K562 (cell line): ENCODE data around the gene PPFIBP2. TPM values are rescaled to one million over a fixed set of nuclear protein-coding genes. Genes with fewer than 3 reads are reported as not detected.

Source experiments
- ATAC-seq: fragments of 200-7000 bp; cut with Tn5 transposase; 3 replicates; pipeline ENCODE4 v1.9.1; 2020; ENCODE audit warnings: moderate library complexity
- BruUV-seq: library from RNA; stranded (reverse); fragments of 400-500 nt; replicated peaks from 2 replicates; lab custom pipeline; 2021; lab: Mats Ljungman, UMichigan
- CTCF ChIA-PET: fragments of 300-600 bp; formaldehyde crosslinking; extraction: SDS; loops from one replicate; lab custom pipeline; 2021; ENCODE audit warnings: low intra/inter-chr PET ratio; lab: Yijun Ruan, JAX
- POLR2A ChIA-PET: fragments of 300-600, 350-650 bp; sonication (Branson Sonifier 250); formaldehyde crosslinking; extraction: SDS; loops from one replicate; lab custom pipeline; 2021; ENCODE audit warnings: antibody characterized with exemption, inconsistent platforms; lab: Yijun Ruan, JAX
- DNase-seq, 4 experiments: peaks; one replicate each; pipeline versions ENCODE4 v3.0.0 to v3.0.0-alpha.2; 2011 to 2018; ENCODE audit warnings: low spot score in 3 of 4, mixed read lengths in 3 of 4; ENCODE audit errors: extremely low read depth in 1 of 4
- FAIRE-seq: peaks from 2 replicates; lab custom pipeline; 2011; peaks lifted over from hg19 to GRCh38; lab: Jason Lieb, UNC
- H2AFZ ChIP-seq: 2 replicates; pipeline ENCODE4 v1.6.0; 2011; ENCODE audit warnings: low read depth, low read length, control low read depth, inconsistent platforms
- H3K27ac ChIP-seq: fragments of 200-600 bp; 3 replicates; pipeline ENCODE4 v1.8.0; 2011; ENCODE audit warnings: low read depth, mild to moderate bottlenecking, control low read depth, inconsistent platforms, low read length, moderate library complexity, mixed read lengths; ENCODE audit errors: extremely low read depth
- H3K27me3 ChIP-seq, 2 experiments: fragments of 300-600 bp in 1 of 2; 2 replicates in 1 of 2; 3 replicates in 1 of 2; pipeline versions ENCODE4 v1.6.0 to v1.8.0; 2011; ENCODE audit warnings: inconsistent platforms in 2 of 2, low read length in 2 of 2, mild to moderate bottlenecking in 1 of 2, mixed read lengths in 1 of 2, moderate library complexity in 1 of 2; ENCODE audit not compliant: control insufficient read depth in 2 of 2, insufficient read depth in 2 of 2
- H3K36me3 ChIP-seq: fragments of 300-600 bp; 3 replicates; pipeline ENCODE4 v1.8.0; 2011; ENCODE audit warnings: mild to moderate bottlenecking, low read length, inconsistent platforms; ENCODE audit not compliant: control insufficient read depth, insufficient read depth
- H3K4me1 ChIP-seq, 2 experiments: fragments of 200-600 bp in 1 of 2; replicated peaks in 1 of 2; 2 replicates in 1 of 2; 3 replicates in 1 of 2; pipeline versions ENCODE4 v1.5.1 to v1.8.0; 2011; ENCODE audit warnings: inconsistent platforms in 2 of 2, low read length in 2 of 2, mild to moderate bottlenecking in 1 of 2, mixed read lengths in 1 of 2, moderate library complexity in 1 of 2; ENCODE audit not compliant: control insufficient read depth in 2 of 2, insufficient read depth in 2 of 2
- H3K4me2 ChIP-seq: 2 replicates; pipeline ENCODE4 v1.6.1; 2011; ENCODE audit warnings: low read length, control low read depth, inconsistent platforms, mixed read lengths; ENCODE audit not compliant: insufficient read depth
- H3K4me3 ChIP-seq: fragments of 200-600 bp; sonication (generic), shearing (Covaris generic); 2 replicates; pipeline ENCODE4 v1.5.1; 2016; ENCODE audit warnings: control low read depth, inconsistent platforms
- H3K79me2 ChIP-seq: fragments of 200-600 bp; 3 replicates; pipeline ENCODE4 v1.8.0; 2011; ENCODE audit warnings: low read length, inconsistent platforms; ENCODE audit not compliant: control insufficient read depth, insufficient read depth
- H3K9ac ChIP-seq, 2 experiments: 2 replicates each; pipeline versions ENCODE4 v1.6.0 to v1.6.1; 2011; ENCODE audit warnings: low read depth in 2 of 2, low read length in 2 of 2, control low read depth in 1 of 2, inconsistent platforms in 1 of 2, mild to moderate bottlenecking in 1 of 2, mixed read lengths in 1 of 2; ENCODE audit not compliant: insufficient read depth in 1 of 2
- H3K9me1 ChIP-seq: one replicate; pipeline ENCODE4 v1.6.0; 2011; ENCODE audit warnings: inconsistent platforms, mild to moderate bottlenecking, low read length, moderate library complexity; ENCODE audit not compliant: control insufficient read depth, insufficient read depth
- H3K9me3 ChIP-seq: replicated peaks from 2 replicates; pipeline ENCODE4 v1.5.1; 2011; ENCODE audit warnings: low read depth, low read length, inconsistent platforms; ENCODE audit not compliant: control insufficient read depth, insufficient read depth
- H4K20me1 ChIP-seq: replicated peaks from 2 replicates; pipeline ENCODE4 v1.6.1; 2011; ENCODE audit warnings: low read length, inconsistent platforms, mixed read lengths; ENCODE audit not compliant: control insufficient read depth, insufficient read depth
- BRD9 ChIP-seq: fragments of 450-650 bp; IDR thresholded peaks from 2 replicates; pipeline ENCODE4 v1.6.1; 2018; ENCODE audit warnings: low read depth; ENCODE audit not compliant: partially characterized antibody
- DIDO1 ChIP-seq: fragments of 450-650 bp; IDR thresholded peaks from 2 replicates; pipeline ENCODE4 v1.6.1; 2016; ENCODE audit warnings: low read depth, missing biosample characterization, missing genetic modification characterization
- HCFC1 ChIP-seq: IDR thresholded peaks from 2 replicates; pipeline ENCODE4 v1.6.1; 2012; ENCODE audit warnings: low read depth, low read length, improper control_type of control experiment
- HDAC6 ChIP-seq: IDR thresholded peaks from 2 replicates; pipeline ENCODE4 v1.6.1; 2012; ENCODE audit warnings: low read depth, mild to moderate bottlenecking, control low read depth, inconsistent platforms, low read length, moderate library complexity
- HDGF ChIP-seq: fragments of 450-650 bp; IDR thresholded peaks from 2 replicates; pipeline ENCODE4 v1.6.1; 2016
- HNRNPUL1 ChIP-seq: fragments of 200-400 bp; formaldehyde crosslinking; IDR thresholded peaks from 2 replicates; pipeline ENCODE4 v1.6.1; 2017; ENCODE audit warnings: low read length
- KDM1A ChIP-seq, 2 experiments: fragments of 450-650 bp; IDR thresholded peaks; 2 replicates each; pipeline ENCODE4 v1.6.1; 2016; ENCODE audit warnings: mild to moderate bottlenecking in 2 of 2
- MXI1 ChIP-seq: IDR thresholded peaks from 2 replicates; pipeline ENCODE4 v1.6.1; 2011; ENCODE audit warnings: low read depth, mild to moderate bottlenecking, improper control_type of control experiment, low read length
- SPI1 ChIP-seq: IDR thresholded peaks from 2 replicates; pipeline ENCODE4 v1.6.1; 2011; ENCODE audit warnings: low read depth, low read length, control low read depth, borderline replicate concordance
- TAF15 ChIP-seq: fragments of 200-400 bp; formaldehyde crosslinking; IDR thresholded peaks from 2 replicates; pipeline ENCODE4 v1.6.1; 2017; ENCODE audit warnings: mild to moderate bottlenecking, low read depth, low read length, moderate library complexity
- TFAP4 ChIP-seq: sonication (generic); formaldehyde crosslinking; IDR thresholded peaks from 2 replicates; pipeline ENCODE4 v1.8.0; 2022; ENCODE audit warnings: missing genetic modification reagents, mild to moderate bottlenecking, moderate library complexity, borderline replicate concordance
- XRCC4 ChIP-seq: IDR thresholded peaks from one replicate; pipeline ENCODE4 v1.6.1; 2011; ENCODE audit not compliant: insufficient read depth, insufficient read length; ENCODE audit errors: extremely low read depth
- ZHX1 ChIP-seq: fragments of 150-350 bp; conservative IDR thresholded peaks from 2 replicates; pipeline ENCODE4 v1.6.1; 2014; ENCODE audit warnings: low read length
- ZNF586 ChIP-seq: fragments of 450-650 bp; formaldehyde crosslinking; conservative IDR thresholded peaks from 2 replicates; pipeline ENCODE4 v1.4.0; 2020; ENCODE audit warnings: mild to moderate bottlenecking, moderate library complexity
- ZNF644 ChIP-seq: fragments of 200-800 bp; sonication (Bioruptor generic); IDR thresholded peaks from 2 replicates; pipeline ENCODE4 v1.6.1; 2016; ENCODE audit warnings: low read depth, missing genetic modification characterization, missing compliant biosample characterization
- WGBS: fragments of 100-300 bp; shearing (Covaris generic); methylation state at CpG from one replicate; pipeline ENCODE4 v1.1.6; 2016; ENCODE audit warnings: low coverage, mixed read lengths; ENCODE audit not compliant: insufficient coverage; ENCODE audit errors: missing lambda C conversion rate; 5-methylcytosine and 5-hydroxymethylcytosine counted together
- in situ Hi-C: fragments of 300-500 bp; cut with MboI; formaldehyde crosslinking; loops from 4 replicates; pipeline ENCODE4 v1.15.0; 2018; ENCODE audit warnings: inconsistent platforms, mixed read lengths
- intact Hi-C: fragments of 100-400 bp; cut with micrococcal nuclease; formaldehyde crosslinking; loops from 2 replicates; pipeline ENCODE4 v1.14.2; 2022
- polyA plus RNA-seq, 8 experiments: library from polyadenylated mRNA; depleted of rRNA in 4 of 8; stranded (reverse) in 5 of 8; unstranded in 3 of 8; fragments of >200 nt; fragmentation: Nextera tagmentation in 2 of 8; fragmentation: Illumina TruSeq in 1 of 8; extraction: Ambion mirVana in 2 of 8; extraction: Trizol in 1 of 8; gene quantifications; 2 replicates each; pipeline versions ENCODE4 v1.2.1 to v1.2.3, GENCODE V29; 2011 to 2014; ENCODE audit warnings: inconsistent platforms in 1 of 8, missing spikeins in 1 of 8
- total RNA-seq, 7 experiments: library from RNA; depleted of rRNA in 6 of 7; stranded (reverse); fragments of >200 nt in 6 of 7; fragmentation: Illumina TruSeq in 2 of 7; extraction: Trizol in 2 of 7; gene quantifications; 2 replicates each; pipeline versions ENCODE4 v1.2.1 to v1.2.3, GENCODE V29; 2011 to 2021; ENCODE audit warnings: low replicate concordance in 1 of 7

Gene PPFIBP2
- total and polyA plus RNA-seq, 9 of the 15 experiments (the other 6 are each of a cell fraction or from before 2014, with no cell fraction given) = 0.18 to 3.4 (median 1.2) TPM

- TF ChIP-seq ZHX1 (no peak), KDM1A (IDR thresholded peaks at IDR 0.05) (no peak)
These were observed 76.1 kb downstream of the PPFIBP2 start (continued) for GRCh38 chr11:7589861-7590260.

- WGBS = 0% methylated on average over 2 of the region's 2 CpGs
- DNase-seq = no peak
- Histone ChIP-seq H3K27me3 (peaks cover 0 to 2% of the 10 kb centered on the region in 2 experiments; a peak in 2 of 5 replicates), H3K9me1 (no peaks in the 10 kb centered on the region), H3K4me2 (no peak overlapping the region), H3K36me3 (no peaks in the 10 kb centered on the region), H3K27ac (no peak overlapping the region), H4K20me1 (no peaks in the 10 kb centered on the region), H3K9me3 (no peaks in the 10 kb centered on the region), H3K4me3 (no peak overlapping the region), H2AFZ (no peak overlapping the region), H3K4me1 (no peaks in the 10 kb centered on the region), H3K79me2 (no peaks in the 10 kb centered on the region), H3K9ac (no peak overlapping the region)
- in situ Hi-C loops = no loop called here
- intact Hi-C loops = no loop called here
- CTCF ChIA-PET = no interaction called here
- no peak for ATAC-seq
- TF ChIP-seq XRCC4 (no peak), TFAP4 (CRISPR knock-in tag) (no peak), HDGF (no peak), HDAC6 (no peak), HCFC1 (no peak), SPI1 (no peak), HNRNPUL1 (no peak), DIDO1 (tag) (no peak), MXI1 (no peak), ZNF644 (tag) (no peak), TAF15 (no peak), ZNF586 (CRISPR knock-in tag) (no peak), BRD9 (no peak)
- no TSS peak for BruUV-seq
- POLR2A ChIA-PET = no interaction called here
- no peak for FAIRE-seq
These were observed 76.7 kb downstream of the PPFIBP2 start for GRCh38 chr11:7590529-7590928.
